ENCODE measurements around the gene ELAVL2. TPM values are rescaled to one million over a fixed set of nuclear protein-coding genes. Genes with fewer than 3 reads are reported as not detected.

The ELAVL2 gene
- total and polyA plus RNA-seq, 3 donors from 2014 or later, result 52.7 to 77.0 (median 75.7) TPM

DNA sequence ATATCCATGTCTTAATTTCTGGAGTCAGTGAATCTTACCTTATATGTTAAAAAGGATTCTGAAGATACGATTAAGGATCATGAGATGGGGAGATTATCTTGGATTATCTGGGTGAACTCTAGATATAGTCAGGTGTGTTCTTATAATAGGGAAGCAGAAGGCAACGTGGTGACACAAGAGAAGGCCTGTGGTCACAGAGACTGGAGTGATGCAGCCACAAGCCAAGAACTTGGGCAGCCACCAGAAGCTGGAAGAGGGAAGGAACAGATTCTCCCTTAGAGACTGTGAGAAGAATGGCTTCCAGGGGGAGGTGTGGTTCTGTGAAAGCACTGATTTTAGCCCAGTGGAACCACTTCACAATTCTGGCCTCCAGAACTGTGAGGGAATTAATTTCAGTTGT lies 177.4 kb downstream of the ELAVL2 start:
- intact Hi-C loops (cut with DNase I; ENCODE audit: low total_unique reads), result no loop called here
- H3K27me3 ChIP-seq, result no peaks in the 10 kb centered on the region
- H3K4me3 ChIP-seq, result no peak overlapping the region
- no peaks in the 10 kb centered on the region for H3K36me3 ChIP-seq (ENCODE audit: low read depth, missing control alignments)
- 61 to 69% methylated on average over 2 of the region's 2 CpGs for WGBS, 2 donors
- no peaks in the 10 kb centered on the region for H3K9me3 ChIP-seq
- DNase-seq, result no peak
- TF ChIP-seq, protein P1, sequence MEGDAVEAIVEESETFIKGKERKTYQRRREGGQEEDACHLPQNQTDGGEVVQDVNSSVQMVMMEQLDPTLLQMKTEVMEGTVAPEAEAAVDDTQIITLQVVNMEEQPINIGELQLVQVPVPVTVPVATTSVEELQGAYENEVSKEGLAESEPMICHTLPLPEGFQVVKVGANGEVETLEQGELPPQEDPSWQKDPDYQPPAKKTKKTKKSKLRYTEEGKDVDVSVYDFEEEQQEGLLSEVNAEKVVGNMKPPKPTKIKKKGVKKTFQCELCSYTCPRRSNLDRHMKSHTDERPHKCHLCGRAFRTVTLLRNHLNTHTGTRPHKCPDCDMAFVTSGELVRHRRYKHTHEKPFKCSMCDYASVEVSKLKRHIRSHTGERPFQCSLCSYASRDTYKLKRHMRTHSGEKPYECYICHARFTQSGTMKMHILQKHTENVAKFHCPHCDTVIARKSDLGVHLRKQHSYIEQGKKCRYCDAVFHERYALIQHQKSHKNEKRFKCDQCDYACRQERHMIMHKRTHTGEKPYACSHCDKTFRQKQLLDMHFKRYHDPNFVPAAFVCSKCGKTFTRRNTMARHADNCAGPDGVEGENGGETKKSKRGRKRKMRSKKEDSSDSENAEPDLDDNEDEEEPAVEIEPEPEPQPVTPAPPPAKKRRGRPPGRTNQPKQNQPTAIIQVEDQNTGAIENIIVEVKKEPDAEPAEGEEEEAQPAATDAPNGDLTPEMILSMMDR (IDR thresholded peaks at IDR 0.05), result no peak
- TF ChIP-seq POLR2A (IDR thresholded peaks at IDR 0.05), result no peak
- no peak overlapping the region for H3K27ac ChIP-seq
- no peaks in the 10 kb centered on the region for H3K4me1 ChIP-seq

DNA sequence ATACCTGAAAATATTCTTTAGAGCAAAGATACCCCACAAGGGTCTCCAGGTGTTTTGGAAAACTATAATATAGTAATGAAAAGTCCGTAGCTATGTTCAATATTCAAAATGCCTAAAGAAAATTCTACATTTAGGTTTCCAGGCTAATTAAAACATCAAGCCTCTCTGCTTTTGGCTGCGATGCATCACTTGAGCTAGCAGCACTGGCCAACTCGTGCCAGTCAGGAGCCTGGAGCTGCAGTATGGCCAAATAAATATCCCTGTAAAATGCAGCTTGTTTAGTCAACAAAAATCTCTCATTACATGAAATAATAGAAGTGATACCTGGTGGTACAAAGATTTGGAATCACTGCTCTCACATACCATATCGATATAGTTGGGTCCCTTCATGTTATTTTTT lies 181.1 kb downstream of the ELAVL2 start:
- H3K27me3 ChIP-seq, result no peaks in the 10 kb centered on the region
- no peaks in the 10 kb centered on the region for H3K36me3 ChIP-seq (ENCODE audit: low read depth, missing control alignments)
- WGBS, 2 donors, result 89 to 95% methylated on average over 4 of the region's 4 CpGs
- DNase-seq, result no peak
- intact Hi-C loops (cut with DNase I; ENCODE audit: low total_unique reads), result no loop called here
- H3K4me3 ChIP-seq, result no peak overlapping the region
- H3K4me1 ChIP-seq, result no peaks in the 10 kb centered on the region
- TF ChIP-seq, protein P1 (IDR thresholded peaks at IDR 0.05), result no peak
- TF ChIP-seq POLR2A (IDR thresholded peaks at IDR 0.05), result no peak
- H3K27ac ChIP-seq, result no peak overlapping the region
- no peaks in the 10 kb centered on the region for H3K9me3 ChIP-seq

DNA sequence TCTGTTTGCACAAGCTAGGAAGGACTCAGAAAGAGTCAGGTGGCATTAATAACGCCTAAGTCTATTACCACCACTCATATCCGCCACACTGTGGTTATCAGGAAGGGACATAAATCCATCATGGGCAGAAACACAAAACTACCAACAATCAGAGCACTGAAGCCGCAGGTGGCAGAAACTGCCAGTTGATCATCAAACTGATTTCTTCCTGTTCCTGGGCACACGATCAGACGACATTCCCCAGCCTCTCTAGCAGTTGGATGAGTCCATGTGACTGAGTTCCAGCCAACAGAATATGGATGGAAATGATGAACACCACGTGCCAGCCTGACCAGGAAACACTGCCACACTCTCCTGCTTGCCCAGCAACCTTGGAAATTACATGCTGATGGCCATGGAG lies 181.7 kb downstream of the ELAVL2 start:
- H3K27me3 ChIP-seq, result no peaks in the 10 kb centered on the region
- H3K9me3 ChIP-seq, result no peaks in the 10 kb centered on the region
- WGBS, 2 donors, result 76 to 85% methylated on average over 6 of the region's 6 CpGs
- intact Hi-C loops (cut with DNase I; ENCODE audit: low total_unique reads), result no loop called here
- H3K4me1 ChIP-seq, result no peaks in the 10 kb centered on the region
- no peak overlapping the region for H3K27ac ChIP-seq
- no peak overlapping the region for H3K4me3 ChIP-seq
- no peaks in the 10 kb centered on the region for H3K36me3 ChIP-seq (ENCODE audit: low read depth, missing control alignments)
- TF ChIP-seq, protein P1 (IDR thresholded peaks at IDR 0.05), result no peak
- no peak for TF ChIP-seq POLR2A (IDR thresholded peaks at IDR 0.05)
- no peak for DNase-seq

DNA sequence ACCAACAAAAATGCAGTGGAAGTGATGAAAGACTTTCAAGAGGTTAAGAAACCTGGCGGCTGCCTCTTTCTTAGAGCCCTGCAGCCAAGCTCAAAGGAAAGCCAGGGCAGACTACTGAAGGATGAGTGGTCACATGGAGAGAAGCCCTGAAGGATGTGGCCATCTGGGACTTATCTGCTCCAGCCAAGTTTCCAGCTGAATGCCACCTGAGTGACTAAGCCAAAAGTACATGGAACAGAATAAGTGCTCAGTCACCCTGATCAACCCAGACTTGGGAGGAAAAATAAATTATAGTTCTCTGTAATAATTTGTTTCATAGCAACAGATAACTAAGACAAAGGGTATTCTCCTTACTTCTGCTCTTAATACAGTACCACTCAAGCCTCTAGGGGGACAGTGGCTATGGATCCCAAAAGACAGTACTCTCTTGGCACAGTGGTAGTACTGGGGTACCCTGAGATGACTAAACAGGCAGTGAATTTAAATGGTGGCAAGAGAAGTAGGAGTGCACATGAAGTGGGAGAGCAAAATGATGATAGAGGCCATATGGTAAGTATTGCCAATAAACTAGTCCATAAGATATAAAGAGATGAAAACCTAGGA lies 182.3 kb downstream of the ELAVL2 start:
- intact Hi-C loops (cut with DNase I; ENCODE audit: low total_unique reads), result no loop called here
- TF ChIP-seq, protein P1 (IDR thresholded peaks at IDR 0.05), result no peak
- TF ChIP-seq POLR2A (IDR thresholded peaks at IDR 0.05), result no peak
- H3K27ac ChIP-seq, result no peak overlapping the region
- DNase-seq, result no peak
- no peak overlapping the region for H3K4me3 ChIP-seq
- H3K36me3 ChIP-seq (ENCODE audit: low read depth, missing control alignments), result no peaks in the 10 kb centered on the region
- no peaks in the 10 kb centered on the region for H3K9me3 ChIP-seq
- H3K27me3 ChIP-seq, result no peaks in the 10 kb centered on the region
- H3K4me1 ChIP-seq, result no peaks in the 10 kb centered on the region
- 89 to 96% methylated on average over 1 of the region's 1 CpG for WGBS, 2 donors
